GM19463 (cell line): ENCODE data around the gene ARID2.
A peak's percentile ranks its signal among the peaks of the same experiment; 100 is the strongest.

Experiments used
- ATAC-seq: cut with Tn5 transposase; IDR thresholded peaks from one replicate; pipeline ENCODE4 v1.9.1; 2021; ENCODE audit warnings: mild to moderate bottlenecking, moderate library complexity; ENCODE audit not compliant: unreplicated experiment

The ARID2 gene

DNA sequence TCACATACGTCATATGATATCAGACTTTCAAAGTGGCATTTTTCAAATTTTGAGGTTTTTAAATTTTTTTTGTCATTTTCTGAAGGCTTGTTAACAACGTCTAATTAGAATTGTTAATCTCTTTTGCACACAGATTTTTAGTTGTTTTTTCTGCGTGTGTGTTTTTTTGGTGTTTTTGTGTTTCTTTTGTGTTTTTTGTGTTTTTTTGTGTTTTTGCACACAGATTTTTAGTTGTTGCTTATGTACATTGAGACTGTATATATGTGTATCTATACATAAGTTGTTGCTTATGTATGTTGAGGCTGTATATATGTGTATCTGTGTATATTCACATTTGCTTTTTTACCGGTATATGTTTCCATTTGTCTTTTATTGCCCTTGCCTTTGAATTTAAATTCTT lies 30.8 kb downstream of the ARID2 start:
- ATAC-seq, result no peak

GRCh38 chr12:45762185-45763110 lies 32.9 kb downstream of the ARID2 start:
- no peak for ATAC-seq

DNA sequence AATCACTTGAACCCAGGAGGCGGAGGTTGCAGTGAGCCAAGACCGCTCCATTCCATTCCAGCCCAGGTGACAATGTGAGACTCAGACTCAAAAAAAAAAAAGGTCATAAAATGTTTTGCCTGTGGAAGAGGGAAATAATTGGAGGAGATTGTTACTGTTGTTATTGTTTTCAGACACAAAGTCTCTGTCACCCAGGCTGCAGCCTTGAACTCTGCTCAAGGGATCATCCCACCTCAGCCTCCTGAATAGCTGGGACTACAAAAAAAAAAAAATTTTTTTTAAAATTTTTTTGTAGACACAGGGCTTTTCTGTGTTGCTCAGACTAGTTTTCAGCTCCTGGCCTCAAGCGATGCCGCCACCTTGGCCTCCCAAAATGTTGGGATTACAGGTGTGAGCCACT lies 33.9 kb downstream of the ARID2 start:
- ATAC-seq, result no peak

DNA sequence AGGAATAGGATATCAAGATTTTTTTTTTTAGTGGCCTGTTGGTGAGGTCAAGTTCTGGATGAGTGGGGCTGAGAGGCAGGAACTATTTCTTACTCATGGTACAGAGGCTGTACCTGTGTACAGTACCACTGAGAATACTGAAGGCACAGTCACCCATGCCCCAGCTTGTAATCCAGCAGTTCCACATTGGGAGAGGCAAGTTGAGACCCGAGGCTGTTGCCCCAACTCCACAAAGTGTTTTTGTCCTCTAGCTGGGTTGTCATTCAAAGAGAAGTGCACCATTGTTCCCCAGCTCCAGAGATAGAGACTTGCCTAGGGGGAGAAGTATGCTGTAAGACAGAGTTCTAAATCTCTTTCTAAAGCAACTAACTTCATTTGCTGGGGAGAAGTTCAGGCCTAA lies 38.7 kb downstream of the ARID2 start:
- ATAC-seq, result no peak

- ATAC-seq, result no peak
These were observed 44.2 kb downstream of the ARID2 start for GRCh38 chr12:45773747-45774146.

- ATAC-seq, result no peak
These were observed 45.1 kb downstream of the ARID2 start for GRCh38 chr12:45774508-45775162.

DNA sequence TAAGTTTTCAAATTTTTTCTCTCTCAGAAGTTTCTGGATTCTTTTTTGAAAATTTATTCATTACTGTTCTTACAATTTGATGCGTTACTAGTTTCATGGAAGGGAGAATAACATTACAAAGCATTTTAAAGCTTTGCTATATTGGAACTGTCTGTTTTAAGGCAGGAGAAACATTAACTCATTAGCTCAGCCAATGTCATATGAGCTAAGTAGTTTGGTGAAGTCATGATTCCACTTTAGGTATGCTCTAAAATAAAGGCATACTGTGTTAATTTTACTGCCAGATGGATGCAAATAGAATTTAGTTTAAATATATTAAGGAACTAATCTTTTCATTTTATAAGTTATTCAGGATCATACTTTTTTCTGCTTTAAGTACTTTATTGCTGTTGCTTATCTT lies 46.0 kb downstream of the ARID2 start:
- no peak for ATAC-seq

DNA sequence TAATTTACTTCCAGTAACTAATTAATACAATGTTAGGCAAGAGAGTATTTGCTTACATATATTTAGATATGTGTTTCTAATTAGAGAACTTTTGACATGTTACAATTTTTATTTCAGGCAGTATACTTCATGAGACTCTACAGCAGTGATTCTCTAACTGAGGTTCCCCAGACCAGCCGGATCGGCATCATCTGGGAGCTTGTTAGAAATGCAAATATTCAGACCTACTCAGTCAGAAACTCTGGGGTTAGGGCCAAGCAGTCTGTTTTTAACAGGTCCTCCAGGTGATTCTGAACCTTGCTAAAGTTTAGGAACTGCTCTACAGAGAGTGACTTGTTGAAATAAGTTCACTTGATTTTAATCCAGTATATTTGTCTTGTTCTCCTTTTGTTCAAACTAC lies 46.5 kb downstream of the ARID2 start:
- peak; percentile 60 for ATAC-seq

DNA sequence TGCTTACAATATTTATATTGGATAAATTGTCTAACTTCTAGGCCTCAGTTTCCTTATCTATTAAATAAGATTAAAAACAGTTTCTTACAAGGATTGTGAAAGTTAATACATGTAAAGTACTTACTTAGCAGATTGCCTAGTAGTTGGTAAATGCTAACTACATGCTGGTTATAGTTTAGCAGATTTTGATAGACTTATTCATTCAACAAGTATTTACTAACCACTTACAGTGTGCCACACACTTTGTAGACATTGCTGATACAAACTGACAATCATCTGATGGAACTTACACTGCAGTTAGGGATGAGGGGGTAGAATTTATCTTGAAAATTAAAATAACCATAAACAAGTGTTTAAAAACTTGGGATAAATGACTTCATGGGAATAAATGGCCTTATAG lies 50.4 kb downstream of the ARID2 start:
- ATAC-seq, result no peak

DNA sequence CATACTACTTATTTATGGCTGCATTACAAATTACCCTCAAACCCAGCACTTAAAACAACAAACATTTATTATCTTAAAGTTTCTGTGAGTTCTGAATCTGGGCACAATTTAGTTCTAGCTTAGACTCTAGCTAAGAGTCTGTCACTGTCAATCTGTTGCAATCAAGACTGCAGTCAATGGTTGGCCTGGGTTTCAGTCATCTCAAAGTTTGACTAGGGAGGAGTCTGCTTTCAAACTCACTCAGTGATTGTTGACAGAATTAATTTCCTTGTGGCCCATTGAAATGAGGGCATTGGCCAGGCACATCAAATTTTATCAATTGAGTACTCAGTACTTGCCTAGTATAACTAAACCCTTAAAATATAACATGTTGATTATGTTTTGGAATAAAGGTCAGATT lies 51.6 kb downstream of the ARID2 start:
- ATAC-seq, result no peak

DNA sequence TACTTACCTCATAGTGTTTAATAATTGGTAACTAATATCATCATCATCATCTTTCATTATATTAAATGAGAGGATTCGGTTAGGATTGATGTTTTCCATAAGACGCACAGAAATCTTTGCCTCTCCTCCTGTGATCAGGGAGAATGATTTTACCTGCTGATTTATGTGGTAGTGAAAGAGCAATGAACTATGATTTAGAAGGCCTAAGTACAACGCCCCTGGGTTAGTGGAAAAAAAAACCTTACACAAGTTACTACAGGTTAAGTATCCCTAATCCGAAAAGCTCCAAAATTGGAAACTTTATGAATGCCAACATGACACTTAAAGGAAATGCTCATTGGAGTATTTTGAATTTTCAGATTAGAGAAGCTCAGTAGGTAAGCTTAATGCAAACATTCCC lies 55.8 kb downstream of the ARID2 start:
- ATAC-seq, result no peak

GRCh38 chr12:45789025-45789424 lies 59.5 kb downstream of the ARID2 start:
- no peak for ATAC-seq

GRCh38 chr12:45794422-45794821 lies 64.9 kb downstream of the ARID2 start:
- no peak for ATAC-seq

DNA sequence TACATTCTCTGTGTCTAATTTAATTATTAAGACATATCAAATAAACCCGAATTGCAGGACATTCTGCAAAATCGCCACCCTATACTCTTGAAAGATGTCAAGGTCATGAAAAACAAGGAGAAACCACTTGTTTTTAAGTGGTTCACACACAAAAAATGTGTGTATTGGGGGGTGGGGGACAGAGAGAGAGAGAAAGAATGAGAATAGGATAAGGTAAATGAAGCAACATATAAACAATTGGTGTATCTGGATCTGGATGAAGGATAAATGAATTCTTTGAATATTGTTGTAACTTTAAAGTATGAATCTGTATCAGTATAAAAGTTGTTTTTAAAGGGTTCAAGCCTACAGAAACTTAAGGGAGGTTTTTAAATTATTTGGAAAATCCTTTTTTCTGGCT lies 72.1 kb downstream of the ARID2 start:
- ATAC-seq, result no peak

- no peak for ATAC-seq
These were observed 73.6 kb downstream of the ARID2 start for GRCh38 chr12:45803111-45803510.

DNA sequence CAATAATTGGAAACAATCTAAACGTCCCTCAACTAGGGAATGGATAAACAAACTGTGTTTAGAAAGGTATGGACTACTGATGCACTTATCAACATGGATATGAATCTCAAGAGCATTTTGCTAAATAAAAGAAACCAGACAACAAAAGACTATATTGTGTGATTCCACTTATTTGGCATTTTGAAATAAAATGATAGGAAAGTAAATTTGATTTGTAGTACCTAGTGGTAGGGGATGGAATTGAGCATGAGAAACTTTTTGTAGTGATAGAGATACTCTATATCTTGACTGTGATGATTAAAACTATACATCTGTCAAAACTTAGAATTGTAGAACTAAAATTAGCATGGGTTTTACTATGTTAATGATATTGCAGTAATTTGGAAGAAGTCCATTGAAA lies 87.1 kb downstream of the ARID2 start:
- no peak for ATAC-seq

DNA sequence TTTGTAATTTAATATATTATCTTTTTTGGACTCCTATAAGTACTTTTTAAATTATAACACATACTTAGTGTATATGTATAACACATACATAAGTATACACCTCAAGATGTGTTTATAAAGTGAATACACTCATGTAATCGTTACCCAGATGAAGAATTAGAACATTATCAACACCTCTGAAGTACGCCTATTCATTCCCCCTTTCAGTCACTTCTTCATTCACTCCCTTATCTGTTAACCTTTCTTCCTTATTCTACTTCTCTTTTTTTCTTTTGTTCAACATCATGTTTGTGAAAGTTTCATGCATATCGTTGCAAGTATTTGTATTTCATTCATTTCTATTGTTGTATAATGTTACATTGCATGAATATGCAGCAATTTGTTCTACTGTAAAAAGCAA lies 98.5 kb downstream of the ARID2 start:
- ATAC-seq, result no peak

DNA sequence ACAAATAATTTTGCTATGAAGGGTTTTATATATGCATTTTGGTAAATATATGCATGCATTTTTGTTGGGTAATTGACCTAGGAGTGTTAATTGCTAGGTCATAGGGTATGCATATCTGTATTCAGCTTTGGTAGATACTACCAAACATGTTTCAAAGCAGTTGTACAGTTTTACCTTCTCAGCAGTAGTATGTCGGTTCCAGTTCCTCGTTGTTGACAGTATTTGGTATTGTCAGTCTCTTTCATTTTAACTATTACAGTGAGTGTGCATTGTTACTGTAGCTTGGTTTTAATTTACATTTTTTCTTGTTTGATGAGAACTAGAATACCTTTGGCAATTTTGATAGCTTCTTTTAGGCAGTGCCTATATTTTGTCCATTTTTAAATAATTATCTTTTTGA lies 98.9 kb downstream of the ARID2 start:
- ATAC-seq, result no peak

DNA sequence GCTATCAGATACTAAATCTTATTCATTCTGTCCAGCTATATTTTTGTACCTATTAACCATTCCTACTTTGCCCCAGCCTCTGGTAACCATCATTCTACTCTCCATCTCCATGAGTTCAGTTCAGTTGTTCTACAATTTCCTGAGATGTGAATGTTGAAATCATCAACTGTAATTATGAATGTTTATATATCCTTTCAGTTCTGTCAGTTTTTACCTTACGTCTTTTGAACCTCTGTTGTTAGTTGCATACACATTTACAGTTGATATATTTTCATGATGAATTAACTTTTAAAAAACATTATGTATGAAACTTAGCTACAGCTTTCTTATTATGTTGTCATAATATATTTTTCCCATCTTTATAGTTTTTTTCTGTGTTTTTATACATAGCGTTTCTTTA lies 102.1 kb downstream of the ARID2 start:
- ATAC-seq, result no peak

- ATAC-seq, result no peak
These were observed 103.9 kb downstream of the ARID2 start for GRCh38 chr12:45833401-45833800.

GRCh38 chr12:45834809-45835208 lies 105.3 kb downstream of the ARID2 start:
- no peak for ATAC-seq

GRCh38 chr12:45839917-45840316 lies 110.4 kb downstream of the ARID2 start:
- ATAC-seq, result no peak
